HG02870 (cell line): ENCODE results near the gene PCDHGA2.
"Not testable (repeated sequence)": the region's sequence is repeated elsewhere in the genome, so short reads cannot be mapped to it uniquely, and the experiment has no call there.

Experiments
- ATAC-seq: cut with Tn5 transposase; IDR thresholded peaks from one replicate; pipeline ENCODE4 v1.9.1; 2021; ENCODE audit warnings: mild to moderate bottlenecking, moderate library complexity; ENCODE audit not compliant: unreplicated experiment

PCDHGA2 gene

GRCh38 chr5:141338538-141339306 is at the start of gene PCDHGA2:
TSS of gene PCDHGA2 (plus strand) at chr5:141338760.
- no peak for ATAC-seq

- no peak for ATAC-seq
Measured at GRCh38 chr5:141298376-141298775, 40.2 kb upstream of the PCDHGA2 start.

- ATAC-seq, result no peak
Measured at GRCh38 chr5:141303756-141304155, 34.8 kb upstream of the PCDHGA2 start, which contains the start of gene SLC25A2. TSS of gene SLC25A2 (minus strand) at chr5:141304049. CDS start at chr5:141303865, 184 bp downstream.

GRCh38 chr5:141306630-141307029 is 31.9 kb upstream of the PCDHGA2 start:
- no peak for ATAC-seq

- ATAC-seq, result no peak
Measured at GRCh38 chr5:141313711-141314110, 24.8 kb upstream of the PCDHGA2 start.

- not testable (repeated sequence) for ATAC-seq
Measured at GRCh38 chr5:141316963-141317362, 21.6 kb upstream of the PCDHGA2 start.

- ATAC-seq, result no peak
Measured at GRCh38 chr5:141319202-141319601, 19.4 kb upstream of the PCDHGA2 start.

GRCh38 chr5:141319699-141320098 is 18.9 kb upstream of the PCDHGA2 start:
- no peak for ATAC-seq

- peak; percentile 86 for ATAC-seq
Measured at GRCh38 chr5:141320225-141321169, 18.1 kb upstream of the PCDHGA2 start, which contains the start of gene TAF7. TSS of gene TAF7 (minus strand) at chr5:141320784. CDS start at chr5:141320044, 740 bp downstream.

GRCh38 chr5:141322261-141322660 is 16.3 kb upstream of the PCDHGA2 start:
- no peak for ATAC-seq

GRCh38 chr5:141326088-141326854 is 12.3 kb upstream of the PCDHGA2 start:
- ATAC-seq, result peak; percentile 72

GRCh38 chr5:141328231-141328630 is 10.3 kb upstream of the PCDHGA2 start:
- no peak for ATAC-seq

GRCh38 chr5:141330299-141331080 is 8.1 kb upstream of the PCDHGA2 start, which contains the start of gene PCDHGA1:
TSS of gene PCDHGA1 (plus strand) at chr5:141330514.
- ATAC-seq, result peak; percentile 53

- not testable (repeated sequence) for ATAC-seq
Measured at GRCh38 chr5:141332571-141332970, 6.0 kb upstream of the PCDHGA2 start.

GRCh38 chr5:141340781-141341354 is 2.3 kb downstream of the PCDHGA2 start:
- not testable (repeated sequence) for ATAC-seq

GRCh38 chr5:141342773-141343172 is 4.2 kb downstream of the PCDHGA2 start:
- ATAC-seq, result no peak

GRCh38 chr5:141343242-141343952 is 4.8 kb downstream of the PCDHGA2 start, which contains the start of gene PCDHGA3:
TSS of gene PCDHGA3 (plus strand) at chr5:141343829. CDS start at chr5:141344034, 205 bp downstream.
- ATAC-seq, result no peak

GRCh38 chr5:141343953-141344463 is 5.4 kb downstream of the PCDHGA2 start:
- no peak for ATAC-seq
